Frontal cortex (tissue), 4 donors: ENCODE data around the gene NCBP3. TPM values are rescaled to one million over a fixed set of nuclear protein-coding genes. Genes with fewer than 3 reads are reported as not detected.

Source experiments
- DNase-seq, 2 donors: peaks; one replicate each; pipeline ENCODE4 v3.0.0; 2012; ENCODE audit warnings: low spot score in 2 of 2
- FAIRE-seq: peaks from 2 replicates; lab custom pipeline; 2012; peaks lifted over from hg19 to GRCh38; lab: Jason Lieb, UNC
- total RNA-seq: library from RNA; depleted of rRNA; stranded (reverse); fragments of >200 nt; gene quantifications from one replicate; pipeline ENCODE4 v1.2.3, GENCODE V29; 2014
- donor health status: control.
- donor health status: control.
- donor health status: control.

The NCBP3 gene
- total RNA-seq, 1 donor from 2014 or later = 20.8 TPM

DNA sequence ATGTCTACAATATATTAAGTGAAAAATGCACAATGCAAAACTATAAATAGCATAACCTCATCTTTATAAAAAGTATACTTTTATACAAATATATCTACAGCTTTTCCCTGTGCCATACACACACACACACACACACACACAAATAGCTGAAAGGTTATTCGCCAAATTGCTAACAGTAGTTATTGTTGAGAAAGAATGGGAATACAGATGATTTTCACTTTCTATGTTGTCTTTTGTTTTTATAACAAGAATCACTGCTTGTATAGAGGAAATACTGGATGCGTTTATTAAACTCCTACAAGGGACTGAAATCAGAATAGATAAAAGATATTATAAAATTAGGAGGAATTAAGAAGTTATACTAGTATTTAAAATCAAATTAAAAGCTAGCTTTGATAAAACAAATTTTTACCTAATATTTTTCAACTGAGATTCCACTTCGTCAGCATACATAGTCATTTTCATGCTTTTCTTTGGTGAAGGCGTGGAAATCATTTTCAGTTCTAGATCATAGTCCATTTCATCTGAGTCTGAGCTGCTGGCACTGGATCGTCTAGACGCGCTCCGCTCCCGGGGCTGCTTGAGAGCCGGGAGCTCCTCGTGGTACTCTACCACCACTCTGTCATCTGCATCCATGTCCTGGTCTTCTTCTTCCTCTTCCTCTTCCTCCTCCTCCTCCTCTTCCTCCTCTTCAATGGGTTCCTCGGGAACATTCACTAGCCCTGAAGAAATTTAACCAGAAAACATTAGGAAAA lies 28.0 kb downstream of the NCBP3 start:
- FAIRE-seq (peak; percentile 94), DNase-seq (no peak)

GRCh38 chr17:3815925-3816324 lies 30.1 kb downstream of the NCBP3 start:
- no peak for FAIRE-seq
- DNase-seq = no peak

- DNase-seq (no peak), FAIRE-seq (no peak)
Observed at GRCh38 chr17:3815122-3815521, 30.9 kb downstream of the NCBP3 start.

- DNase-seq = no peak
- FAIRE-seq = no peak
Observed at GRCh38 chr17:3814361-3814760, 31.7 kb downstream of the NCBP3 start.

- no peak for FAIRE-seq
- DNase-seq = no peak
Observed at GRCh38 chr17:3813171-3813570, 32.9 kb downstream of the NCBP3 start.

DNA sequence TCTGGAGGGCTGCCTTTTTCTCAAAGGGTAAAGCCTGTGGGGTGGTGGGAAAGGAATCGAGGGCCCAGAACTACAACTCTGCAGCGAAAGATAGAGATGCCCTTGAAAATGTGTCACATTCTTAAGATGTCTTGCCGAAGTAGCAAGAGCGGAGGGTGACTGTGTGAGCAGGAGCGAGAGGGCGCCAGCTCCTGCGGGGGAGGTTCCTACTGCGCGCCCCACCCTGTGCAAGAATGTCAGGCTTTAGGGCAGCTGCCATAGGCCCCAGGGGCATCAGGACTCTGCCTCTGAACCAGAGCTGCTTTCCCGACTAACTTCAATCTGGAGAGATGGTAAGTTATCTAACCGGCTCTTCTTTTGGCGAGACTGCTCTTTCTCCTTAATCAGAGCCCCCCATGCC lies 33.3 kb downstream of the NCBP3 start:
- no peak for DNase-seq
- FAIRE-seq = no peak

DNA sequence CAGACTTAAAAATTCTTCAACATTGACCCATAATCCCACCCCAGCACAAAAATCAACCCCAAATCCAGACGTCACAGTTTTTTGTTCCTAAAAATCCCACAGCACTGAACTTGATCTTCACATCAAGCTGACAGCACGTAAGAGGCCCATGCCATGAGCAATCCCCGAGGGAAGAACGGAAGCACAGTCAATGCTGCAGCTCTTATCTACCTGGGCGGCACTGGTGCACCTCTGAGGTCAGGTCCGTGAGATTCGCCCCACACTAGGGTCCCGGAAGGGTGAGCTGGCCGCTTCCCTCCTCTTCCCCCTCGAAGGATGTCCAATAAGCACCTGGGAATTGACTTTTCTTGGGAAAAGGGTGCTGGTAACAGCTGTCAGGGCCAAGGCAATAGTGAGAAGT lies 33.8 kb downstream of the NCBP3 start:
- DNase-seq = no peak
- no peak for FAIRE-seq

GRCh38 chr17:3810019-3810418 lies 36.0 kb downstream of the NCBP3 start:
- FAIRE-seq = no peak

GRCh38 chr17:3809135-3809534 lies 36.9 kb downstream of the NCBP3 start:
- FAIRE-seq (no peak), DNase-seq (no peak)

More at GRCh38 chr17:3810019-3810418, 36.0 kb downstream of the NCBP3 start:
- DNase-seq = no peak

DNA sequence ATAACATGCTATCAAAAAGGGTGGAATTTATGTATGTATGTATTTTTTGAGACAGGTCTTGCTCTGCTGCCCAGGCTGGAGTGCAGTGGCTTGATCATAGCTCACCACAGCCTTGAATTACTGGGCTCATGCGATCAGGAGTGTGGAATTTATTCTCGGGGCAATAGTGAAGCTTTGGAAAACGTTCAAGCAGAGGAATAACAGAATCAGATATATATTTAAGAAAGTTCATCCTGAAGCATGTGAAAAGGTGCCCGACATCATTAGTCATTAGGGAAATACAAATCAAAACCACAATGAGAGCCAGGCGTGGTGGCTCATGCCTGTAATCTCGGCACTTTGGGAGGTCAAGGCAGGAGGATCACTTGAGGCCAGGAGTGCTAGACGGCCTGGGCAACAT lies 37.3 kb downstream of the NCBP3 start:
- FAIRE-seq = no peak
- DNase-seq = no peak

DNA sequence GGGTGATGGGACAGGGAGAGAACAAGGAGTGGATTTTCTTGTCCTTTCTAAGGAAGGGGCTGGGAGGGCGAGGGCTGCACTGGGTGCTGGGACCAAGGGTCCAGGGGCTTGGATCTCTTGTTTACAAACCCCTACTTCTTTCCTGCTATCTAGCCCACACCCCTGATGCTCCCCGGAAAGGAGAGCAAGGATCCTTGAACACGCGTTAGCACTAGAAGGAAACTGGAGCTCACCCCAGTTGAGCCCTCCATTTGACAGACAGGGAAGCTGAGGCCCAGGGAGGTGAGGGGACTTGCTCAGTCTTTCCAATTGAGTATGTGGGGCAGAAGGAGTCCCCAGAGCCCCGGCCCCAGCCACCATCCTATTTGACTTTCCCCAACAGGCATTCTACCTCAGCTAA lies 40.5 kb downstream of the NCBP3 start:
- no peak for FAIRE-seq

GRCh38 chr17:3804503-3804931 lies 41.5 kb downstream of the NCBP3 start:
- DNase-seq = no peak
- FAIRE-seq = no peak

More for the DNA sequence above, 40.5 kb downstream of the NCBP3 start:
- no peak for DNase-seq

- DNase-seq (no peak), FAIRE-seq (no peak)
Observed at GRCh38 chr17:3803308-3803640, 42.8 kb downstream of the NCBP3 start.

DNA sequence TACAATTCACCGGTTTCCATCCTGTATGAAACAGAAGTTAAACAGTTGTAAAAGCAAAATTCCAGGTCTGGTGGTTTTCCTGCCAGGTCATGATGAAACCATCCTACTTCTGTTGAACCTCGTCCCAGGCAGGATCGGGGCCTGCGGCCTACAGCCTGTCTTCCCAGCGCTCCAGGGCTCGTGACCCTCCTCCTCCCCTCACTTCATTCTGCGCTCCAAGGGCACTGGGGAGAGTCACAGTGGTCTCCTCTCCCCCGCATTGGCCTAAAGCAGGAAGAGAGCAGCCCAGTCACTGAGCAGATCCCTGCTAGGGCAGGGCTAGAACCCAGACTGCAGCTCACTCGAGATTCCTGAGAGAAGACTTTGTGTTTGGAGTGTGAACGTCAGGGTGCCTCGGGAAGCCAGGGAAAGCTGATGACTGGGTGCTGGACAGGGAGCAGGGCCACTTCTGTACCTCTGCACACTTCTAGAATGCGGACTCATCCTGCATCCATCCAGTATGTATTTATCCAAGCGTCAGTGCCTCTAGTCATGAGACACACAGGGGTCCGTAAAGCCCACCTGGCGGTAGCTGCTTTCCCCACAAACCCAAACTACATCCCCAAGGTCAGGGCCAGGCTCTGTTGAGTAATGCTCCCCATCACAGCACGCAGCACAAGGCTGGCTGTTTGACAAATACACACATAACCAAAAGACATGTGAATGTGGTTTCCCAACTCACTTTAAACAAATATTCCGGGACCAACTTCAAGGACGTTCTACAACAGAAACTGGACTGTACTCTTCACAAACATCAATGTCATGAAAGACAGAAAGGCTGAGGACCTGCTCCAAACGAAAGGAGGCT lies 43.4 kb downstream of the NCBP3 start:
- FAIRE-seq = no peak

GRCh38 chr17:3801792-3802191 lies 44.3 kb downstream of the NCBP3 start:
- no peak for FAIRE-seq
- DNase-seq = no peak

More for the DNA sequence above, 43.4 kb downstream of the NCBP3 start:
- DNase-seq = no peak

- DNase-seq = no peak
Observed at GRCh38 chr17:3801347-3801746, 44.7 kb downstream of the NCBP3 start.

GRCh38 chr17:3800362-3801271 lies 45.4 kb downstream of the NCBP3 start, which contains the start of gene ITGAE:
Gene ITGAE (minus strand): TSS chr17:3801188. CDS start chr17:3801144, 44 bp downstream.
- DNase-seq = no peak

More at GRCh38 chr17:3801347-3801746, 44.7 kb downstream of the NCBP3 start:
- no peak for FAIRE-seq

DNA sequence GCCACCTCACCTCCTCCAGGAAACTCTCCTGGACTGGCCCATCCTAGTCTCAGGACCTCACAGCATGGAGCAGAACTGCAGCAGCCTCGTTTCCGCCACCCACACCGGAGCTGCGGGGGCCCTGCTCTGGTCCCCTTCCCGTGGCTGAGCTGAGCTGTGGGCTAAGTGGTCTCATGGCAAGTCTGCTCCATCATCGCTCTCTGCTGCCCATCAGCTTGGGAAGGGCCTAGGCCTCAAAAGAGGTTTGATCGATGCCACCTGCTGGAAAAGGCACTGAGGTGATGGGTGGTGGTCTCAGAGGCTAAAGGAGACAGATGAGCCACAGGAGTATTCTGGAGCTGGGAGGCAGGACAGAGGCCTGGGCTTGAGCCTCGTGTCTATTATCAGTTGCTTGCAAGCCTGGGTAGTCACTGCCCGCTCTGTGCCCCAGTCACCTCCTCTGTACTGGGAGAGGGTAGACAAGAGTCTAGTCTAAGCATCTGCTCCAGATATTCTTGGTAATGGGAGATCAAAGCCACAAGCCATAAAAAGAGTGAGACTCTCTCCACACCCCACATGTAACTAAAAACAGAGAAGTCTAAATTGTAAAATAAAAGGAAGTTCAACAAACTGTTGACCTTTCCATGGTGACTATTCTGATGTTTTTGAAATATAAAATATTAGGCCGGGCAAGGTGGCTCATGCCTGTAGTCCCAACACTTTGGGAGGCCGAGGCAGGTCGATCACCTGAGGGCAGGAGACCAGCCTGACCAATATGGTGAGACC lies 46.7 kb downstream of the NCBP3 start:
- FAIRE-seq (no peak), DNase-seq (no peak)

More at GRCh38 chr17:3800362-3801271, 45.4 kb downstream of the NCBP3 start, which contains the start of gene ITGAE:
- FAIRE-seq = no peak
